GM18502 (cell line): ENCODE measurements around the gene ARID1A.
"Not testable (repeated sequence)": the region's sequence is repeated elsewhere in the genome, so short reads cannot be mapped to it uniquely, and the experiment has no call there.

Experiments used
- ATAC-seq: cut with Tn5 transposase; IDR thresholded peaks from one replicate; pipeline ENCODE4 v1.9.1; 2021; ENCODE audit warnings: mild to moderate bottlenecking; ENCODE audit not compliant: unreplicated experiment, poor library complexity

ARID1A gene

DNA sequence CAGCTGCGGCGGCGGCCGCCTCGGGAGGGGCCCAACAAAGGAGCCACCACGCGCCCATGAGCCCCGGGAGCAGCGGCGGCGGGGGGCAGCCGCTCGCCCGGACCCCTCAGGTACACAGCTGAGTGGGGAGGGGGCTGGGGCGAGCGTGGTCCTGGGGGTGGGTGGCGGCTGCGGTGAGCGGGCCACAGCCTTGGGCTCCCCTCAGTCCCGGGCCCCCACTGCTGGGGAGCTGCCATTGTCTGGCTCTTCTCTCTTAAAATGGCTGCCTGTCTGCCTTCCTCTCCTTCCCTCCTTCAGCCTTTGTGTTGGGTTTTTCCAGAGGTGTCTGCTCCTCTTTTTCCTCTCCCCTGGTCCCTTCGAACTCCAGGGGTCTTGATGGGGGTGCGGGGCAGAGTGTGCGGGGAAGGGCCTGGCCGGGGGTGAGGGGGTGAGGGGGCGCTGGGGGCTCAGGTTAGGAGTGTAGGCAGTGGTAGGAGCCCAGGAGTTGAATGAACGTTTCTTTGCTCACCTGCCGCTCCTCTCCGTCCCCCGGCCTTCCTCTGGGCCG is 1.7 kb downstream of the ARID1A start:
- no peak for ATAC-seq

DNA sequence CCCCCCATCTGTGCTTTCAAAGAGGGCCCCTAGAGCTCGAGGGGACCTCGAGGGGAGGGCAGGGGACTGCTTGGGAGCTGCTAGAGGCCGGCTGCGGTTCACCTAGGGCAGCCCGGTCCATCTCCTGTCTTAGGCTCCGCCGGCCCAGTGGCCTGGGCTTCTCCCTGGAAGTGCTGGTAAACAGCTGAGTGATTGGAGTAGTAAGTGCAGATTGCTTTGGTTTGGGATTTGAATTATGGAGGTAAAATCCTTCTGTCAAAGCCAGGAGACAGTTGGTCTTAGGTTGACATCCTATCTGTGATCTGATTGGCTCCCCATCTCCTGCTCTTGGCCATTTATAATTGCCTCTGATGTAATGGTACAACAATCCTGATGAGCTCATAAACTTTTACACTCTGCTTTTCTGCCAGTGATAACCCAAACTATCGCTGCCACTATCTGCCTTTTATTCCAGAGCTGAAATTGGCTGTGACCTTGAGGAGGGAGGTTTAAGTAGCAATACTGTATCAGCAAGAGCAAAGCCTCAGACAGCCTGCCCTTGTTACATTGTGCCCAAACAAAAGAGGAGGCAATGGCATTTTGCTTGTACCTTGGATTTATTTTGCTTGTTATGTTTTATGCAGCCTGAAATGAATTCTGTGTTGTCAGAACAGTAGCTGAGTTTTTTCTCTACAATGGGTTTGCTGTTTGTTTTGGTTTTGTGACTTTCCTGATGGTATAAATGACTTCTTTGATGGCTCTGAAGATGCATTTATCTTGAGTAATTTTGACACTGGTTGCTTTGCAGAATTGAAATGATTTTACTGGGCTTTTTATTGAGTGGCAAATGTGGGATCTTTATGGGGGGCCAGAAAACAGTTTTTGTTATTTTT is 2.4 kb downstream of the ARID1A start:
- no peak for ATAC-seq

DNA sequence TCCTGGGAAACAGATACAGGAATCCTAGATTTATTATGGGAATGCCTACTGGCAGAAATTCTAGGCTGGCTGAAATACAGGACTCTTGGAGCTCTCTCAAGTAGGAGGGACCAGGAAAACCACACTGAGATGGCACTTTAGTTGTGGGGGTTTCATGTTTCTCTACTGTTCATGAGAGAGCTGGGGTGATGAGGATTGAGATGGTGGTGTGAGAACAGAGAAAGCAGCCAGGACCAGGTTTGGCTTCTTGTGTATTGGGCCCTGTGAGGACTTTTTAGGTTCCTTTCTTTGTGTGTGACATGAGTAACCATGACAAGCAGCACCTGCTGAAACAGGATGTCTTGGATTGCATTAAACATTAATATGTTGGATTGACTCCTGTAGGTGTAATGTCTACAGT is 4.9 kb downstream of the ARID1A start:
- no peak for ATAC-seq

DNA sequence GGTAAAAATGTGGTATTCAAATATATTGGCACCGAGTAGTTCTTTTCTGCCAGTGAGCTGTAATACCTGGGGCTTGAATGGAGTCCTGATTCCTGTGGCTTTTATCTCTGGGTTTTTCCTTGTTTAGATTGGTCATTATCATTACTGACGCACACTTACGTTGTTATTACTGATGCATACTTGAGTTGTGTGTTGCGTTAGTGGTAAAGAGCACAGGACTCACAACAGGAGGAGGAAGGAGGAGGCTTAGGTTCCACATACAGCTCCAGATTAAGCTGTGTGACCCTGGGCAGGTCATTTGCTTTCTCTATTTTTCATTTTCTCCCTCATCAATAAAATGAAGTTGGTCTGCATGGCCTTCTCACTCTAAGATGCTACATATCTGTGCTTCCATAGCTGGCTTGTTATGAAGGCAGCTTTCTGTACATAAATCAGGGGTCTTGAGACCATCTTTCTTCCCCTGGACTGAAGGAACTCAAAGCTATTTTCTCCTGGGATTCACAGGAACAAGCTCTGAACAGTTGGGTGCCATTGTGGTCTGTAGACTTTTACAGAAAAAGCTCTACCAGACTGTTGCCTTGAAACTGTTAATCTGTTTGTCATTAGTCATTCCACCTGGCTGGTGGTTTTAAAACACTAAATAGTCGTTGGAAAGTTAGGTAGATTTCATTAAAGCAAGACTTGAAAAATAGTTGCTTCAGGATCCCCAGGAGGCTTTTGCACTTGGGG is 5.6 kb downstream of the ARID1A start:
- ATAC-seq, result no peak

DNA sequence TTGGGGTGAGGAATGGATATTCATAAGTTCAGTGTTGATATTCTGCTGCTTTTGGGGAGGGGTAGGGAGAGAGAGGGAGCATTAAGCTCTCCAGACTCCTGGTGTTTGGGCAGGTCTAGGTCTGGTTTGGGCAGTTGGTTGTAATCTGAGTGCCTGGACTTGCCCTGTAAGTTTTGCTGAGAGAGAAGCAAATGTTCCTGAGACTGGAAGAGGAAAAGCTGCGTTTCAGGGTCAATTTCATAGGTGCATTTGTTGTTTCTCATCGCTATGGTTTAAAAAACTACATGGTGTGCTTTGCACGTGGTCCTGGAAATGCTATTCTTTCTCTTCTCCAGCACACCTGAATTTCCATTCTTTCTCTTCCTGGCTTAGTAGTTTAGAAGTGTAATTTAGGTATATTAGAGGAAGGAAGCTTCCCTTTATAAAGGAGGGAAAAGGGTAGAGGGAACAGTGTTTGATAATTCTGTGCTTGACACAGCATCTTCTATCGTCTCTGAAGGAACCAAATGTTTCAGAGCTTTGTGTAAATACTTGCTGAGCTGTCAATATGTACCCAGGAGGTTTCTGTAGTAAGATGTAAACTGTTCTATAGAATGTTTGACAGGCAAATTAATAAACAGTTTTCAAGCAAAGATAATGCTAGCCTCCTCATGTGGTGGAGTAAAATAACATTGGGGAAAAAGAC is 6.3 kb downstream of the ARID1A start:
- ATAC-seq, result no peak

DNA sequence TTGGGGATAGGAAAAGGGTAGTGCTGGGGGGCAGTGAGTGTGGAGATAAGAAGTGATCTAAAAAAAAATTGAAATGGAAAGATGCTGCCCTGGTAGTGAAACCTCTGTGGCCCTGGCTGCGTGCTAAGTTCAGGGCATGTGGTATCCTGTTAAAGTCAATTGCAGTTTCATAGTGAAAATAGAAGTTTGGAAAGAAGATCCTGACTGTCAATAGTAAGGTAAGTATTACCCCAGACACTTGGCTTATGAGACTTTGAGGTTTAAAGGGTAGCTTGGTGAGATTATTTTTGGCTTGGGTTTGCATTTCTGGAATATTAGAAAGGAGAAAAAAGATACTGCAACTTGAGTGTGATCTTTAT is 6.8 kb downstream of the ARID1A start:
- no peak for ATAC-seq

DNA sequence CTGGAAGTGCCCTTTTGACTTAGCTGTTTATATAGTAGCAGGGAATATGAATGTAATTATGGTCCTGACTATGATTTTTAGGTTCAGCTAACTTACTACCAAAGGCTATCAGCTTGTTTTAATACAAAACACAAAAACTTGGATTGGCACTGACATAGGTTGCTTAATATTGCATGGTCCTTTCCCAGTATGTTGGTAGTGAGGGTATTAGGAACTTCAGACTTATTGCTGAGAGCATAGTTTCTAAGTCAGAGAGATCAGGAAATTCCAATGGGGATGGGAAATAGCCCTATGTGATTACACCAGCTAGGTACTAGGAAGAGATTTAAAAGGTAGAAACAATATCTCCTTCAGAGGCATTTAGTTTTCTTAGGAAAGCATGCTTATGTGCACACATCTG is 7.7 kb downstream of the ARID1A start:
- no peak for ATAC-seq

DNA sequence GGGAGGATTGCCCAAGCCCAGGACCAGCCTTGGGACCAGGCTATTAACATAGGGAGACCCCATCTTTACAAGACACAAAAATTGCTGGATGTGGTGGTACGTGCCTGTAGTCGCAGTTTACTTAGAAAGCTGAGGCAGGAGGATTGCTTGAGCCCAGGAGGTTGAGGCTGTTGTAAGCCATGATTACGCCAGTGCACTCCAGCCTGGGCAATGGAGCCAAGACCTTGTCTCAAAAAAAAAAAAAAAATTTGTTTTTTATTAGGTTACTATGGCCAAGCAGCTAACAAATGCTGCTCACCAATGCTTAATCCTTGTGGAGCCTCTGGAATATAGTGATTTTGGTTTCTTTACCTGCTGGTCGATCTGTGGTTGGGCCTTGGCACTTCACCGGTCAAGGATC is 8.8 kb downstream of the ARID1A start:
- no peak for ATAC-seq

DNA sequence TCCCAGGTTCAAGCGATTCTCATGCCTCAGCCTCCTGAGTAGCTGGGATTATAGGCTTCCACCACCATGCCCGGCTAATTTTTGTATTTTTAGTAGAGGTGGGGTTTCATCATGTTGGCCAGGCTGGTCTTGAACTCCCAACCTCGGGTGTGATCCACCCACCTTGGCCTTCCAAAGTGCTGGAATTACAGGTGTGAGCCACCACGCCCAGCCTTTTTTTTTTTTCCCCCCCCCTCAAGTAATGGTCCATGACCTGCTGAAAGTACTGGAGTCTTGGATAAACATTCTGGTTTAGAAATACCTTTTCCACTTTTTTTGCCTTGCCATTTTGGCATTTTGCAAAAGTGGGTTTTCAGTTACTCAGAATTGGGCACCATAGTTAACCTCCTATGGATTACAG is 9.4 kb downstream of the ARID1A start:
- not testable (repeated sequence) for ATAC-seq

DNA sequence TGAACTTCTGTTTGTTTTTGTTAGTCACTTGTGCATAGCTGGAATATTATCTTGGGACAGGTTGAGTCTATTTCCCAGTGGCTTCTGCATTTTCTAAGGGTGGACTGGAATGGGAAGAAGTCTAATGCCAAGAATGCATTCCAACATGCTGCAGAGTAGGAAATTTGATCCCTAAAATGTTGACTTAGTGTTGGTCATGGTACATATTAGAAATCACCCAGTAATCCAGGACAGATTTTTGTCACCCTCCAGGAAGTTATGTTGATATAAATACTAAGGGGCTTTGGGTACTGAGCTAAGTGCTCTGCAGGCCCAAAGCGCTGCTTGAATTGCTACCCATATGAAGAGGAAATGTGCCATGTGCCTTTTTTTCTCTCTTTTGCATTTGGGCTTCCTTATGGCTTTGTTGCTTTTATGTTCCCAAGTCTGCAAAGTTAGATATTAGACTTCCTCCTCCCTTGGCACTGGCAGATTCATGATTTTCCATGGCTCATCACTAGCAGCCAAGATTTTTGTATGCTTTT is 10.0 kb downstream of the ARID1A start:
- ATAC-seq, result no peak

DNA sequence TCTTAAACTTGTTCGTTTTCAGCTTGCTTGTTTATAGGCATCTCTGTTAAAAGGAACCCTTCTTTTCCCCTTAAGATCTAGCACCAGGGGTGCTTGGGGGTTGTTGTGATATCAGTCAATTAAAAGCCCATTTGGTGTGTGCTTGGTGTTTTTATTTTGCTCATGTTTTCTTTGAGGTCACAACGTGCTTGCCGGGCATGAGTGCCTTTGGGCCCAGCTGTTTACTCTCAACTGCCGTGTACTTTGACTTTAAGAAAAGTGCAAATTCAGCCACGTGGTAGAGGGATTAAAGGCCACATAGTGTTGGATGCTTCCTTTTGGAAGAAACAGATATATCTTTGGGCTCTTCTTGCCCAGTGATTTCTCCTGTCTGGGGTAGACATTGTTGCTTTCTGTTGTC is 10.5 kb downstream of the ARID1A start:
- no peak for ATAC-seq

DNA sequence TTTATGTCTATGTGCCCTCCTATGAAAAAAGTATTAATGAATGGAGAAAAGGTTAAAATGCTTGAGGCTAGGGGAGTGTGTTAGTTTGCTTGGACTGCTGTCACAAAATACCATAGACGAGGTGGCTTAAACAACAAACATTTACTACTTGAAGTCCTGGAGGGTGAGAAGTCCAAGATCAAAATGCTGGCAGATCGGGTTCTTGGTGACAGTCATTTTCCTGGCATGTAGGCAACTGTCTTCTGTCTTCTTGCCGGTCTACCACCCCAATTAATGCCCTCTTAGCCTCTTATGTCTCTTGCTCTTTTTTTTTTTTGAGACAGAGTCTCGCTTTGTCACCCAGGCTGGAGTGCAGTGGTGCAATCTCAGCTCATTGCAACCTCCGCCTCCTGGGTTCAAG is 15.0 kb downstream of the ARID1A start:
- ATAC-seq, result no peak

DNA sequence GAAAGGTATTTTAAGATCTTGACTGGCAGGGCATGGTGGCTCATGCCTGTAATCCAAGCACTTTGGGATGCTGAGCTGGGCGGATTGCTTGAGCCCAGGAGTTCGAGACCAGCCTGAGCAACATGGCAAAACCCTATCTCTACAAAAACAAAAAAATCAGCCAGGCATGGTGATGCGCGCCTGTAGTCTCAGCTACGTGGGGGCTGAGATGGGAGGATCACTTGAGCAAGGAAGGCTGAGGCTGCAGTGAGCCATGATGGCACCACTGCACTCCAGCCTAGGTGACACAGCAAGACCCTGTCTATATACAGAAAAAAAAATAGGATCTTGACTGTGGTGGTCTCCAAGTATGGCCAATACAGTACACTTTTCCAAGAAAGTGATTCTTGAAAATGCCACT is 16.0 kb downstream of the ARID1A start:
- no peak for ATAC-seq

DNA sequence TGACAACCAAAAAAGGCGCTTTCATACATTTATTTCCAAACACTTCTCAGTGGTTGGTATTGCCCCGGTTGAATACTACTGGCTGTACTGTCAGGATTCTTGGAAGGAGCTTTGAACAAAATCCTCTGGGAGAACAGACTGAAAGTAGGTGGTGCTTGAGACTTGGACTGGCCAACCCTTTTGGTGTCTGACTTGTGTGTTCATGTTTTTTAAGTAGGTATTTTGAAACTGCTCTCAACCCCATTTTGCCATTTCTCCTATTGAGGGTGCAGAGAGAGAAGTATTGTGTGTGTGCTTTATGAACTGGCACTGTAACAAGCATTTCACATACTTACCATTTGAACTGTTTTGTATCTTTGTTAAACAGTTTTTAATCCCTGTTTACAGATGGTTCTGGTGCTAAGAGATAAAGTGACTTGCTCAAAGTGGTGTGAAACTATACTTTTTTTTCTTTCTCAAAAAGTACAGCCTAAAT is 21.2 kb downstream of the ARID1A start:
- no peak for ATAC-seq

DNA sequence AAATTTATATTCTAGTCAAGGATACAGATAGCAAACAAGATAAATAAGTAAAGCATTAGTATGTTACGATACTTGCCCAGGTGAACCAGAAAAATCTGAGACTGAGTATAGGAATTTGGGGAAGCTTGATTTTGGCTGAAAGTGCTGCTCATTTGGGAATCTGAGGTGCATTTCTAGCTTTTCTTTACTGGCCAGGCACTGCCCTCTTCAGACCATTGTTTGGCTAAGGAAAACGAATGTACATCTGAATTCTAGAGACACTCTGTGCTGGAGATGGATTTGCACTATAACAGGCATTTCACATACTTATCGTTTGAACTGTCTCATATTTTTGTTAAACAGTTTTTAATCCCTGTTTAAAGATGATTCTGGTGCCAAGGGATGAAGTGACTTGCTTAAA is 23.4 kb downstream of the ARID1A start:
- ATAC-seq, result no peak

DNA sequence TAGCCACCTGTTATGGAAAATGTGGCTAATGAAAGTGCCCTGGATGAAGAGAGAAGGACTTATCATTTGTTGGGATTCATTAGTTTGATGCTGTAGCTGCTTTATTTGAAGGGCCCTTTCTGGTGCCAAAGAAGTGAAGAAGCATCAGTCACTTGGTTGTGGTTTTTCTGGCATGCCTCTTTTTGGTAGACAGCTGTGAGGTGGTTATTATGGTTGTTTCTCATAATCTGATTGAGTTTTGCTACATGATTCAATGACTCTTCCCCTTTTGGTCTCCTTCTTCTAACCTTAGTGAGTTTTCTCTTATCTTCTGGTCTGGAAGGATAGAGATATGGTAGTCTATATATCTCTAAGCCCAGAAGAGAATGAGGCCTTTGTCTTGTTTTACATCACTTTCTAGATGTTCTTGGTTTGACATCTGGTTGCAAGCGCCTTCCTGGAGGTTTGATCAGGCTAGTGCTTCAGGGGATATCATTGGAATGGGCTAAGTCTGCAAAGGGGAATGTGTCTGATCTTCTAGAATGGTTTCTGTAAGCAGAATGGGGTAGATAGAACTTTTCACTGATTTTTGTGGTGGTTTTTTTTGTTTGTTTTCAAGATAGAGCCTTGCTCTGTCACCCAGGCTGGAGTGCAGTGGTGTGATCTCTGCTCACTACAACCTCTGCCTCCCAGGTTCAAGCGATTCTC is 26.0 kb downstream of the ARID1A start:
- ATAC-seq, result no peak

DNA sequence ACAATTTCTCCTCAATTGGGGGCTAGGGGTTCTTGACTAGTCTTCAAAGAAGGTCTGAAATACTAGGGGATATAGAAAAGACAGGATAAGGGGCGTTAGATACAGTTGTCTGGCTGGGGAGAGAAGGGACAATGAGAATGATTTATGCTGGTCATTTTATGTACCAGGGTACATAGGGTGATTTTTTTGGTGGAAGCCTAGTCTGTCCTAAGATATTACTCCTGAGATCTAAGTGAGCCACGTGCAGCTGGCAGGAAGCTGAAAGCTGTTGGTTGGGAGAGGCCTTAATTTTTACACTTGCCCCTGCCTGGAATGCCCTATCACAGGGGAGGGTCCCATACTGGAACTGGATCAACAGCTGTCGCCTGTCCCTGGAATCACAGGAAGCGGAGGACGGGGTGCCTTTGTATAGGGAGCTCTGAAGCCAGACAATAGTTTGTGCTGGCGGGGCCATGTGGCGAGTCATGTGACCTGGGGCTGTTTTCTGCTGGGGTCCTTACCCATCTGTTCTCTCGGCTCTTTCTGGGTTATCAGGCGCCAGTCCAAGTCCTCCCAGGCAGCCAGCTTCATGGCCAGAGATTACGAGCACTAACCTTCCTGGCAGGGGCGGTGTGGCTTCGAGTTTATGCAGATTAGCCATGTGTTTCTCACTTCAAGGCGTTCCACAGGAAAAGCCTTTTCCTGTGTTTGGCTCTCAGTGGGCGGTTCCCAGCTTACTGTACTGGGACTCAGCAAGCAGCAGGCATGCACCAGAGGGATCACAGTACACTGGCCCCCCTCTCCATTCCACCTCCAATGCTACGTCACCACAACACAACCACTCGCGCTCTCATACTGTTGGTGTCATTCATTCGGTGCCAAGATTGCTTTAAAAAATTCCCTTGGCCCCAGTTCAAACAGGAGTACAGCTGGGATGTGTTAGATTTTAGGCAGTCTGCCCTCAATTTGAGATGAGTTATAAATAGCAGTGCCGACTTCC is 27.5 kb downstream of the ARID1A start:
- ATAC-seq, result no peak

DNA sequence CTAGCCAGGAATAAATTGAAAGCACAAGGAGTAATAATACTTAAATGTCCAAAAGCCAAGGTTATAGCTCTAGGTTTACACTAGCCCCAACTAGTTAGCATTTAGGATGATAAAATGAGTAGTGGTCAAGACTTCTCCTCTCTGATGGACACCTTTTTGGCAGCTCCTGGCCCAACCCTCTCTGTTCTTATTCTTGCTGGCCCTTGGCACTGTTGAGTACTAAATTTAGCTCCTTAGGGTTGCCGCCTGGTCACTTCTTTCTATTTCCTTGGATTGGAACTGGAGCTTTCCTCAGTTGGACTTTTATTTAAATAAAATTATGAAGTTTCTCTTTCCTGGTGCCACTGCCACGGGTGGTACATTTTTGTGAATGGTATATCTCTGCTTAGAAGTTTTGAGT is 28.3 kb downstream of the ARID1A start:
- ATAC-seq, result no peak

DNA sequence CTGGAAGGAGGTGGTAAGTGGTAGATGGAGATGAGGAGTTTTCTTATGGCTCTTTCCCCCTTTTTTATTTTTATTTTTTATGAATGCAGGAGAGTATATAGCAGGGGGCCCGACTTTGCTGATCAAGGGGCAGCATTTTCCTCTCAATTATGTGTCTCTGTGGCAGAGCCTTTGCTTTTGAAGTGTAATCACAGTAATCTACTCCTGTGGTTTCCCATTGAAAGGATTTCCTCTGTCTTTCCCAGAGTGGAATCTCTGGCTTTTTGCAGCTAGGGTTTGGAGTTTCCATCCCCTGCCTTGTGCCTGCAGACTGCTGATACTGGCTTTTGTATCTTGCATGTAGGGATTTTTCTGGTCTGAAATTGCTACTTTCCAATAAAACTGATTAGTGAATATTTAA is 29.1 kb downstream of the ARID1A start:
- ATAC-seq, result no peak
